ENCODE measurements around the gene CAAP1.
"Not testable (repeated sequence)": the region's sequence is repeated elsewhere in the genome, so short reads cannot be mapped to it uniquely, and the experiment has no call there.

Gene CAAP1

GRCh38 chr9:26892251-26893029 lies at the start of gene CAAP1:
CAAP1 (minus strand) TSS chr9:26892802; CDS start chr9:26892715, 87 bp downstream.
- peak; percentile 80 to 90 for DNase-seq (ENCODE audit: low read depth in 1 of 2, low spot score in 1 of 2)

GRCh38 chr9:26940779-26941178 lies 48.2 kb upstream of the CAAP1 start:
- DNase-seq (ENCODE audit: low read depth in 1 of 2, low spot score in 1 of 2): no peak

GRCh38 chr9:26939955-26940711 lies 47.5 kb upstream of the CAAP1 start:
- DNase-seq (ENCODE audit: low read depth in 1 of 2, low spot score in 1 of 2): no peak

GRCh38 chr9:26937816-26938371 lies 45.3 kb upstream of the CAAP1 start:
- DNase-seq (ENCODE audit: low read depth in 1 of 2, low spot score in 1 of 2): no peak

GRCh38 chr9:26935847-26936246 lies 43.2 kb upstream of the CAAP1 start:
- DNase-seq (ENCODE audit: low read depth in 1 of 2, low spot score in 1 of 2): no peak

- DNase-seq (ENCODE audit: low read depth in 1 of 2, low spot score in 1 of 2): no peak
Observed at GRCh38 chr9:26928902-26929495, 36.4 kb upstream of the CAAP1 start.

- no peak for DNase-seq (ENCODE audit: low read depth in 1 of 2, low spot score in 1 of 2)
Observed at GRCh38 chr9:26925609-26926008, 33.0 kb upstream of the CAAP1 start.

GRCh38 chr9:26919698-26920097 lies 27.1 kb upstream of the CAAP1 start:
- DNase-seq (ENCODE audit: low read depth in 1 of 2, low spot score in 1 of 2): no peak

GRCh38 chr9:26913138-26913668 lies 20.6 kb upstream of the CAAP1 start:
- DNase-seq (ENCODE audit: low read depth in 1 of 2, low spot score in 1 of 2): no peak

GRCh38 chr9:26904671-26905070 lies 12.1 kb upstream of the CAAP1 start:
- DNase-seq (ENCODE audit: low read depth in 1 of 2, low spot score in 1 of 2): no peak

GRCh38 chr9:26904070-26904469 lies 11.5 kb upstream of the CAAP1 start:
- DNase-seq (ENCODE audit: low read depth in 1 of 2, low spot score in 1 of 2): no peak

- DNase-seq (ENCODE audit: low read depth in 1 of 2, low spot score in 1 of 2): no peak
Observed at GRCh38 chr9:26893030-26893676, 551 bp upstream of the CAAP1 start.

GRCh38 chr9:26891726-26892125 lies 876 bp downstream of the CAAP1 start:
- DNase-seq (ENCODE audit: low read depth in 1 of 2, low spot score in 1 of 2): no peak

- no peak for DNase-seq (ENCODE audit: low read depth in 1 of 2, low spot score in 1 of 2)
Observed at GRCh38 chr9:26888271-26888670, 4.3 kb downstream of the CAAP1 start.

GRCh38 chr9:26882154-26882553 lies 10.4 kb downstream of the CAAP1 start:
- no peak for DNase-seq (ENCODE audit: low read depth in 1 of 2, low spot score in 1 of 2)

- no peak for DNase-seq (ENCODE audit: low read depth in 1 of 2, low spot score in 1 of 2)
Observed at GRCh38 chr9:26880262-26880661, 12.3 kb downstream of the CAAP1 start.

GRCh38 chr9:26875155-26875554 lies 17.4 kb downstream of the CAAP1 start:
- DNase-seq (ENCODE audit: low read depth in 1 of 2, low spot score in 1 of 2): not testable (repeated sequence)

GRCh38 chr9:26870292-26870691 lies 22.3 kb downstream of the CAAP1 start:
- no peak for DNase-seq (ENCODE audit: low read depth in 1 of 2, low spot score in 1 of 2)

GRCh38 chr9:26863074-26863473 lies 29.5 kb downstream of the CAAP1 start:
- DNase-seq (ENCODE audit: low read depth in 1 of 2, low spot score in 1 of 2): no peak

GRCh38 chr9:26856413-26857032 lies 36.1 kb downstream of the CAAP1 start:
- no peak for DNase-seq (ENCODE audit: low read depth in 1 of 2, low spot score in 1 of 2)

- DNase-seq (ENCODE audit: low read depth in 1 of 2, low spot score in 1 of 2): no peak
Observed at GRCh38 chr9:26850995-26851394, 41.6 kb downstream of the CAAP1 start.
